Muscle of back (tissue), 11 donors: ENCODE measurements around the gene CMSS1. TPM values are rescaled to one million over a fixed set of nuclear protein-coding genes. Genes with fewer than 3 reads are reported as not detected.
A peak's percentile ranks its signal among the peaks of the same experiment; 100 is the strongest.

ENCODE experiments used
- DNase-seq, 3 donors: peaks; one replicate each; pipeline versions ENCODE4 v3.0.0 to v3.0.0-alpha.2; 2013
- polyA plus RNA-seq, 10 donors: library from polyadenylated mRNA; unstranded; fragments of 120-200 nt; gene quantifications; one replicate each; pipeline ENCODE4 v1.2.1, GENCODE V29; 2013; ENCODE audit not compliant: insufficient read length in 10 of 10

The CMSS1 gene
- polyA plus RNA-seq, 10 donors = 26.9 to 37.8 (median 29.3) TPM

DNA sequence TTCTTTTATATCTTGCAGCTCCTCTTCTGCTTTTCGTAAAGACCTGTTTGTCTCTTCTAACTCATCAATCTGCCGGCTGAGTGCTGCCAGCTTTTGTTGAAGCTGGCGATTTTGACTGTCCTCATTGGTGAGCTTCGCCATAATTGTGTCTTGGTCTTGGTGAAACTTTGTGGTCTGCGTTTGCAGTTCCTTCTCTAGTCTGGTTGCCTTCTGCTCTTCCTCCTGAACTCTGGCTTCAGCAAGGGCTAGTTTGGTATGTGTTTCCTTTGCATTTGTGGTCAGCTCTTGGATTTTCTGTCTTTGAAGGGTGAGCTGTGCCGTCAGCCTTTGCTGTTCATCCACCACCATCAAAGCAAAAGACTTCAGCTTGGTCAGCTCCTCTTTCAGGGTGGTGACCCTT lies 32.9 kb downstream of the CMSS1 start:
- no peak for DNase-seq

DNA sequence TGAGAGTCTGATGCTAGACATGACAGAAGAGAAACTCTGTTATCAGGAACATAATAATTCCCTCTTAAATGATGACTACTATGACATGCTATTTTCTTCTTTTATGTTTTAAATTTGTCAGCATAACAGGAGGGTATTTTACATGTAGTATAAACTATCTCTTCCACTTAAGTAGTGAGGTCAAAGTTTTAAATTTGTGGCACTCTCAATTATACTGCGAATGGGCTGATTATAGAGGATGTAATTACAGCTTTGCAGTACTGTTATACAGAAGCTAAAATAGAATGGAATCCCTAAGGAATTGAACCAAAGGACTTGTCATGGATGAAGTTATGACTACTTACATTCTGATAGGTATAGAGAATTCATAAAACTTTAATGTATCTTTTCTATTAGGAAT lies 34.3 kb downstream of the CMSS1 start:
- no peak for DNase-seq

DNA sequence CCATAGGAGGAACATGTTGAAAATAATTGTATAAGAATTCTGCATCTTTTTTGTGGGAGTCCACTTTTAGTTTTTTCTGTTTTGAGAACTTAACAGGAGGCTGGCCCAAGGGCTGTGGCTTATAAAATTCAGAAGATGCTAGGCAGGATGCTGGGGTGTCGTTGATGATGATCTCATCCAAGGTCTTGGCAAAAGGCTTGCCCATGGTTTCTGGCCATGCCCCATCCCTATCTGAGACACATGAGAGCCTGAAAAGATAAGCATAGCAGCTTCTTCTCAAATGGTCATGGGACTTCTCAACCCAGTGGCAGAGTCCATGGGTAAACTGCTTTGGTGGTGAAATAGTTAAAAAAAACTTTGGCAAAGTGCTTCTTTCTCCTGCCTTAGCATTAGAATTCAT lies 35.2 kb downstream of the CMSS1 start:
- DNase-seq = no peak

DNA sequence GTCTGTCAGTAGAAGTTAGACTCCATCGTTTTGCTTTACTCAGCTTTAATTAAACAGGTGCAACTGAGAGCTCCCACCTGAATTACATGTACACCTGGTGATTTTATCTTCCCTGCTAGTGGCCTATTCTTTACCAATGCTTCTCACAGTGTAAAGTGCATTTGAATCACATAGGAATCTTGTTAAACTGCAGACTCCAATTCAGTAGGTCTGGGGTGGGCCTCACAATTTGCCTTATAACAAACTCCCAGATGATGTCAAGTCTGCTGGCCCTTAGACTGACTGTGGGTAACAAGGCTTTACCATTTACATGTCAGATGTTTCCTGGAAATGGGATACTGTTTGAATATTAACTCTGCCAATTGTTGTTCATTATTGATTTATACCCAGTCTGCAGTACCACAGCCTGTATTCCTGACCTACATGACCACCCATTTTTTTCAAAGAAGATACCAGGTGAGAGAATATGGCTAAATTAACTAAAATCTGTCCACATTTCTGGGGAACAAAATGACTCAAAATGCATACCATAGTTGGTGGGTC lies 37.2 kb downstream of the CMSS1 start:
- no peak for DNase-seq

DNA sequence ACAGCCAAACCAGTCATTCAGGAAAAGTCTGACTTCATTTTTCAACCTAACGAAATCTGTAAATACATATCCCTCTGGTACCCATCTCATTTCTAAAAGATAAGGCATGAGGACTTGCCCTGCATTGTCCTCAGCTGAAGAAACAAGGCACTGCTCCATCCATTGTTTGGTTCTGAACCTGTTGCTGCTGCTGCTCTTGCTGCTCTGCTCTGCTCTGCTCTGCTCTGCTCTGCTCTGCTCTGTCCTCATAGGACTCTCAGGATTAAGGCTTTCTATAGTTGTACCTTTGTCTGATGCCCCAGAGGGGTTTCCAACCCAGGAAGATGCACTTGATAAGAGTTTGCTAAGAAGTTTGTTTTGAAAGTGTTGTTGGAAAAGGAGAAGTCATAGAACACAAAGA lies 38.2 kb downstream of the CMSS1 start:
- DNase-seq = no peak

DNA sequence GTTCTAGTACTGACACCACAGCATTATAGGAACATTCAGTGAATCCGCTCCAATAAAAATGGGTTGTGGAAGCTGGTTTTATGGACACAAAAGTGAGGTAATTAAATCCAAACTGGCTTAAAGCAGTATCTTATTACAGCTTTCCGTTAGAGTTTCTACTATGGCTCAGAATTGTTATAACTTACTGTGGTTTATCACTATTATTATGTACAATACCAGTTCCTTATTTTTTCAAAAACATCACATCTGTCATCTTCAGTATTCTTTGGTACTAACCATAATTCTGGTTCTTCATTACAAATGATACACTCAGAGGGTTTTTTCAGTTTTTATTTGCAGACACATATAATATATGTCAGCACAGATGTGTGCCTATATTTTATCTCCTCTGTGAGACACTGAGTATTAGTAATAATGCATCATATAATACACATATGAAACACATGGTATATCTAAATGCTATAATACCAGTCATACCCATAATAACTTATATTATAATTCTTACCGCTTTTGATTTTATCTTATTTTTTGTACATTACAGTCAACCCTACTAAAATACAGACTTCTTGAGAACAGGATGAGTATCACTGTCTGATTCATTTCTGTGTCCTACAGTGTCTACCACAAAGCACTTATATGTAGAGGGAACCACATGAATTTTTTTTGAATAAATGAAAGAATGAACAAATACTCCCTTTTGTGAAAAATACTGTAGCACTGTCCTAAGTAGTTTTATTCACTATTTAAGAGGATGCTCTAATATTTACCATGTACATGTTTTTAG lies 39.0 kb downstream of the CMSS1 start:
- DNase-seq = no peak

DNA sequence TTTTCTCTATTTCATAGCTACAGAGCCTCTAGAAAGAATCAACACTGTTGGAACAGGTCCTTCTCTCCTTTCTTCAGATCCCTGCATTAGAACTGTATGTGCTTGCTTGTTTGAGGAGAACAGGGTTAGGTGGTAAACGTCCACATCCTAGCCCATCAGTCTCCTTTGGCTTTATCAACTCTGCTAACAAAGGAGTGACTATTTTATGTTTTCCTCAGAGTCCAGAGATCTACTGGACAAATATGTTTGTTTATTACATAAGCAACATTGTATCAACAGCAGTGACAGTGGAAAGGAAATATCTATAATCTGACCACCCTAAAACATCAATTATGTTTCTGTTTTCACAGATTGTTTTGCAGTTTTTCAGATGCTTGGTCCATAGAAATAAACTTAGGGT lies 39.6 kb downstream of the CMSS1 start:
- no peak for DNase-seq

DNA sequence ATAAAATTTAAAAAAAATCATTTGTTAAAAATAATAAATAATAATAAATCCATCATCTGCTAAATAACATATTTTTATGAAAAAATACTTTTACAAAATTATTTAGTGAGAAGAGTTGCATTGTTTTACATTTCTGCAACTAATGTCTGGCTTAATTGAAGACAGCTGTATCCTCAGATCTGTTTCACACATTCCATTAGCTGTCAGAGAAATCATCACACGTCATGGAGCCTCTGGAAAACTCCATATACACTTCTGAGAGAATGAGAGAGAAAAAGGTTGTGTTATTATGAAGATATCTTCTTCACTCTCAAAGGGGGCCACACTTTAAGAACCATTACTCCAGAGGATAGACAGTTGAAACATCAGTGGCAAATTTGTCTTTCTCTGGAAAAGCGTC lies 40.8 kb downstream of the CMSS1 start:
- DNase-seq = no peak

DNA sequence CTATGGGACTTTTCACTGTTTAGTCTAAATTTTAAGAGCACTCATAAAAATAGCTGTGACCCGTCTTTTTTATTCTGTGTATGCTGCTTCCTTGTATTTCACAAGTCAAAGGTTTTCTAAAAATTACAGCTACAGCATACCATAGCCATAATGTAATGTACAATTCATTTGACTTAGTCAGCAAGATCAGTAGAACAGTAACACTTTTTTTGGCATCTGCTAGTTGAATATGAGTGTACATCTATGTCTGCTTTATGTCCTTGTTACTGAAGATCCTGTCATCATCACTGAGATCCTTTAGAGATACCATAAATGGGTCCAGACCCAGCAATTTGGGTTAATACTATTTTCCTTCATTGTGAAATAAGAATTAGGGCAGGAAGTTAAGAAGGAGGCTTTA lies 42.2 kb downstream of the CMSS1 start:
- peak in 2 of 3 donors; percentile 58 to 93 for DNase-seq

DNA sequence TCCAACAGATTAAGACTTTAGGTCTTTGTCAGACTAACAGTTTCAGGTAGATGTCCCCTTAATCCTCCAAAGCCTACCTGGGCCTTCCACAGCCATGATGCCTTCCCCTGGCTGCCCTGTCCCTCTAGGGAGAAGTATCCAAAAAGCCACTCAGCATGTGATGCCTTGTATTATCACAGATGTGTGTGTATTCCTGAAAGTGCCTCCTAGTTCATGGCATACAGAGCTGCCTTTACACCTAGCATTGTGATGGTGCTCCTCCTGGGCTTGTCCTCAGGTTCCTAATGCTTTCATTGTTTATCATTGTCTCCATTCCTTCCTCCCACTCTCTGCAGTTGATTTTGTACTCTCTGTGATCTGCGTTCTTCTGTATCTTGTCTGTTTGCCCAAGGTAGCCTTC lies 43.6 kb downstream of the CMSS1 start:
- DNase-seq = no peak

DNA sequence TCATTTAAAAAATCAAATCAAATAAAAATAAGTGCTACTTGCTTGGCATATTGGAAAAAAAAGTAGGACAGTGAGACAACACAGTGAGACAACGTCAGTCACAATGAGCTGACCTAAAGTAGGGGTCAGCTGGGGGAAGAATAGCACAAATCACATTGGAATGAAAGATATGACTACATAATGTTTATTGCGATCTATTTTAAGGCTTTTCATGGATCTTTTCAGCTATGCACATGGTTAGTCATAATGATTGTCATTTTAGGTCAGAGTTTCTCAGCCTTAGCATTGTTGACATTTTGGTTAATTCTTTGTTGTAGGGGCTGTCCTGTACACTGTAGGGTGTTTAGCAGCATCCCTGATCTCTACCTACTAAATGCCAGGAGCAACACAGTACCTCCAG lies 44.5 kb downstream of the CMSS1 start:
- DNase-seq = no peak

DNA sequence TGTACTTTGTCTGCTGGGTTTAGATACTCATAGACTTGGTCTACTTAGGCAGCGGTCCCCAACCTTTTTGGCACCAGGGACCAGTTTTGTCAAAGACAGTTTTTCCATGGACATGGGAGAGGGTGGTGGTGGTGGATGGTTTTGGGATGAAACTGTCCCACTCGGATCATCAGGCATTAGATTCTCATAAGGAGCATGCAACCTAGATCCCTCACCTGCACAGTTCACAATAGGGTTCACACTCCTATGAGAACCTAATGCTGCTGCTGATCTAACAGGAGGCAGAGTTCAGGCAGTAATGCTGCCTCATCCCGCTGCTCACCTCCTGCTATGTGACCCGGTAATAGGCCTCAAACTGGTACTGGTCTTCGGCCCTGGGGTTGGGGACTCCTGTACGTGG lies 45.3 kb downstream of the CMSS1 start:
- no peak for DNase-seq

DNA sequence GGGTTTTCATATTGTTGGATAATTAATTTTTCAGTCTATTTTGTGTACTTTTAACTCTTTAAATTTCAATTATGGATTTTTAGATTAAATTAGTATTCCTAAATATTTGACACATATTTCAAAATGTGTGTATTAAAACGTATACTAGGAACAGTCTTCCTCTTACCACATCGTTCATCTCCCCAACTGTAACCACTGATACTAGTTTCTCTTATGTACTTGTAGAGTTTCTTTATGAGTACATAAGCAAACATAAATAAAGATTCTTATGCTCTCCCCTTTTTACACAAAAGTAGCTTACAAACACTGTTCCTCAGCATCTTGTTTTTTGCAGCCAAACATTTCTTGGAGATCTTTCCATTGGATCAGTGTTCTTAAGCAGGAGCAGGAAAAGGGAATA lies 45.9 kb downstream of the CMSS1 start:
- no peak for DNase-seq

DNA sequence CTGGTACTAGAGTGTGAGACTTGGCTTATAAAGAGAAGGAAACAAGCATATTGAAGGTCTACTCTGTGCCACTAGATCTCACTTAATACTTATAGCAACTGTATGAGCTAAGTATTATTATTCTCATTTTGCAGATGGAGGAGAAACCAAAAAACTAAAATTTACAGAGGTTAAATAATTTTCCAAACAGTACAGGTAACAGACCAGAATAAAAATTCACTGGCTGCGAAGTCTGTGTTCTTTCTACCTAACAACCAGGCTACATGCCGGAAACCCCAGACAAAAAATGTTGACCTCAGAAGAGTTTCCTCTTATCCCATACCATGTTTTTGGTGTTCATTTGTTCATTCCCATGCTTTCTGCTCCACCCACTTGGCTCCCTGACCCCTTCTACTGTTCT lies 46.6 kb downstream of the CMSS1 start:
- no peak for DNase-seq

DNA sequence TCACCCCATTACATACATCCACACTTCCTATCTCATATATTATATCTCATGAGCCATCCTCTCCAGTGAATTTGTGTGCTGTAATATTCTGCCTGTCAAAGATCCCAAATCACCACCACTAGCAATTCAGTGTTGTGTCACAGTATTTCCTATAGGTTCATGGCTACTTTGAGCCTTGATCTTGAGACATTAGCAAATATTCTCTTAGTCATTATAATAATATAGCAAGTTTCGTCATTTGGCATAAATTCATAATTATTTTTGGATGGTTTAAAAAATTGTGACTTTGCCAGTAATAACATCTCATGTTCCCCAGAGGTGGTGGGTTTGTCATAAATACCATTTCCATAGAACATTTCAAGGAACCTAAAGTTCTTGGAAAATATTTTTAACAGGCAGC lies 47.7 kb downstream of the CMSS1 start:
- DNase-seq = no peak

DNA sequence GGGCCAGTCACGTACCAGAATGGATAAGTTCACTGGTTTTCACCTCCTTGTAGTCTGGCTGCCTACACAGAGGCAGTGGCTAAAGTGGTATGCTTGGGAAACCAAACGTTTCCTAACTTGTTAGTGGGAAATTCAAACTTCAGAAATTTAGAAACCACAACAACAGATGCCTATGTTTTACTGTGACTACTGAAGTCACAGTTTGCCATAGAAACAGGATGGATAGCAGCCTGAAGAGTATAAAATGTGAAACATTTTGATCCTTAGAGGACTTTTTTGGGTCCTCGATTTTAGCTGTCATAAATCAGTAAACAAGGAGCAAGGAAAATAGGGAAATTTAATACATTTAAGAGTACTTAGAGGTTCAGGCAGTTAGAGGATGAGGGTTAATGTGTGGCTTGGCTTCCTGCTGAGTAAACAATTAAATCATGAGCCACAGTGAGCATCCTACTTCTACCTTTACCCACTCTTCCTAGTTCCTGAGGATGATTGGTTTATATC lies 48.6 kb downstream of the CMSS1 start:
- DNase-seq = no peak

DNA sequence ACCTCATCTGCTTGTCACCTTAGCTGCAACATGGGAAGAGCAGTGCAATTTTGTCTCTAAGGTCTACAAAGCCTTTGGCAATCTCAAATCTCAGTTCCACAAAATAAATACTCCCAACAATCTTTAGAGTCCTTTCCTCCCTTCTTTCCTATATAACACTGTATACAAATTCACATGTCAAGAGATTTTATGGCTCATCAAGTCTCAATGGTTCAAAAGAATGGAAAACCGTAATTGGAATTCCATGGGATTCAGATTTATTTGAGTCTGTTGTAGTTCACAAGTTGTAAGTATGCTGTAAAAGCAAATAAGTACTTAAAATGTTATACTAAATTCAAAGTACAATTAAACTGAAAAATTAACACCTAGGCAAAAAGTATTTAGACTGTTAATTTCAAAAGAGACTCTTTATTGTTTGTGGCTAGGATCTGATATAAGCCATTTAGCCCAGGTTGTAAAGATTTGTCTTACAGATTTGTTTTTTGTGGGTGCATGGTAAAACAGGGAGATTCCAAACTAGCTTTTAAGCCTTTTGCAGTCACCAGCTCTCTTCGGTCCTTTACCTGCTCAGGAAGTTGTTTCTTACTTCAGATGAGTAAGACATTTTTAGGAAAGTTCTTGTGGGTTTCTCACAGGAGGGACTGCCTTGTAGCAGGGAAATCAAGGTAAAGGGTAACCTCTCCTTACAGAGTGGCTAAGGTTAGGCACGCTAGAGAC lies 50.1 kb downstream of the CMSS1 start:
- no peak for DNase-seq

DNA sequence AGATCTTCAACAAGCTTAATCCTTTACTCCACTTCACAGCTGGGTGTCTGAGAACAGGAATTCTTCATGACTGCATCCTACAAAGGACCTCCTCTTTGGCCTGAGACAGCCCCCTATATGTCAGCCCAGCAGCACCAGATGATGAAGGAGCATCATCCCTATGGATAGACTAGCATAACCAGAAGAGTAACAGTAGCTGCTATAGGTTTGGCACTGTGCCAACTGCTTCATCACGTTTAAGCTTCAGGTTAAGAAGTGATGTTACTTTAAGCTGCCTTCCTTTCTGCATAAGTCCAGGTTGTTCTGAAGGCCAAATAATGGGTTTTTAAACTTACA lies 50.6 kb downstream of the CMSS1 start:
- DNase-seq = peak in 1 of 3 donors; percentile 48

DNA sequence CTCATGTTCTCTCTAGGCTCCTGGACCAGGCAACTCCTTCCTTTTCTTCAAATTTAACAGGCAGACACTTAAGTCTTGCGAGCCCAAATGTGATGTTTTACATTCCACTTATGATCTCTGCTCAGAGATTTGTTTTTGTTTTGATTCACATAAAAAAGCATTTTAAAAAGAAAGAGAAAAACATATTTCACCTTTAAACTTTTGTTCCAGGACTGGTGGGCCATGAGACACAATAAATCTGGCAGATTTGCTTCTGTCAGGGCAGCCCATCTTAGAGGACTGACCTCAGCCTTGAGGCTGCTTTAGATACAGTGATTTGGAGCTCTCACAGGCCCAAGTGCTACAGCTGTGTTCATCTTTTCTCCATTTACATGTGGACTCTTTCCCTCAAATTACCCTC lies 52.0 kb downstream of the CMSS1 start:
- no peak for DNase-seq

DNA sequence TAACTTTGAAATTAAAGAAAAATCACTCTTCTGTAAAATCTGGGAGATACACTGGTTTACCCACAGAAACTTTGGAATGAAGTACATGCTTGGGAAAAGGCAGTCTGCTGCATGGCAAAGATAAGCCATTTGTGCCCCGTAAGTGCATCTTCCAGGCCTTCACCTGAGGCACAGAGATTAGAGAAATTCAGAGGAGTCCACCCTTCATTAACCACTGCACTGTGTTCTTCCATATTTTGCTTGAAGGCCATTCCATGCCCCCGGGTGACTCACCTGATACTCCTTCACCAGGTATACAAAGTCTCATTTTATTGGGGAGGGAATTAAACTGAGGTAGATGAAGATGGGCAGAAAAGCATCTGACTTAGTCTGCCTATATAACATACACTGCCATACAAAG lies 53.0 kb downstream of the CMSS1 start:
- no peak for DNase-seq

DNA sequence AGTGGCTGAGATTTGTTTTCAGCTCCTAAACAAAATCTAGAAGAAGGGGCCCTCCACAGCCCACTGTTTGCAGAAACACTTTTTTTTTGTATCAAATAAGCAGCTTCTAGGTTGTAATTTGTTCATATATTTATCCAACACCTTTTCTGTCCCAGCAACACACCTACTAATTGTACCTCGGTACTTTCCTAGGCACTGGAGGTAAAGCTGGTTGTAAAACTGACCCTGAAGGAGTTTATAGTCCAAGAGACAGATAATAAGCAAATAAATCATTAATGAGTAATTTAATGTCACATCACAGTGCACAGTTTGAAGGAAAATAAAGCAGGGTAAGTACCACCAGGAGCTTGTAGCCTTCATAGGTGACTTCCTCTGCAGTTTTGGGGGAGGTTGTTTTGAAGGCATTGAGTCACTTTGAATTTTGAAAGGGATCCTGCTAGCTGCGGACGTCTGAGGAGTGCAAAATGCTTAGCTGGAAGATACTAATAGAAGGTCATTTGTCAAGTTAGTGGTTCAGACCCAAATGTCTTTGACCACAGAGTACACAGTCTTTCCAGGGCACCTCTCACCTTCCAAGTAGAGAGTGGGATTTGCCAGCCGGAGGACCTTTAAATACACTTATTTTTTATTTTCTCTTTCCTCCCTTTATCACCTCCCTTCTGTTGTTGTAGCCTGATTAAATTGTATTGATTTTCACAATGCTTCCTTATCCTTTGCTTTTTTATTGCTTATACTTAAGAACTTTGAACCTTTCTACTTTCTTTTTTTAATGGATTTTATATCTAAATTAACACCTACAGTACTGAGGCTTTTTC lies 53.8 kb downstream of the CMSS1 start:
- DNase-seq = no peak

DNA sequence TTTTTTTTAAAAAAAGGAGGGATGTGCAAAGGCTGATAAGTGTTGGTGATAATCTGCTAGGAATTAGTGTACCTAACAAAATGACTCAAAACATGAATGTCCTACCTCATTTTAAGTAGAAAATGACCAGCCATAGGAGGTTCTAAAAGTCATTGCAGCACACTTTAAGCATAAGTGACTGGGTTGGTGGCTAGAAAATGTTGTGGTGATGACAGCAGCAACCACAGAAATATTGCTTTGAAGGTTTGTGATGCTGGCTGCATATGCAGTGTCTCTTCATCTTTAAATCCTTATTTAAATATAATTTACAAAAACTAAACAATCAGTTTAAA lies 55.2 kb downstream of the CMSS1 start:
- peak in 1 of 3 donors; percentile 36 for DNase-seq
